IPS-18a (cell line): ENCODE results near the gene MAP2K2.

Experiments
- H3K27ac ChIP-seq: one replicate; pipeline ENCODE4 v1.5.1; 2013; ENCODE audit warnings: low read length
- H3K27me3 ChIP-seq: one replicate; pipeline ENCODE4 v1.6.1; 2013; ENCODE audit warnings: mild to moderate bottlenecking, low read length; ENCODE audit not compliant: control insufficient read depth, insufficient read depth
- H3K36me3 ChIP-seq: one replicate; pipeline ENCODE4 v1.6.1; 2013; ENCODE audit warnings: low read depth, low read length; ENCODE audit not compliant: control insufficient read depth
- H3K4me1 ChIP-seq: one replicate; pipeline ENCODE4 v1.6.1; 2013; ENCODE audit warnings: low read depth, low read length; ENCODE audit not compliant: control insufficient read depth
- H3K4me3 ChIP-seq: one replicate; pipeline ENCODE4 v1.5.1; 2013; ENCODE audit warnings: low read length
- H3K9ac ChIP-seq: one replicate; pipeline ENCODE4 v1.6.1; 2013; ENCODE audit warnings: mild to moderate bottlenecking, low read length, moderate library complexity
- H3K9me3 ChIP-seq: one replicate; pipeline ENCODE4 v1.6.1; 2013; ENCODE audit warnings: low read depth, low read length; ENCODE audit not compliant: control insufficient read depth

MAP2K2 gene

DNA sequence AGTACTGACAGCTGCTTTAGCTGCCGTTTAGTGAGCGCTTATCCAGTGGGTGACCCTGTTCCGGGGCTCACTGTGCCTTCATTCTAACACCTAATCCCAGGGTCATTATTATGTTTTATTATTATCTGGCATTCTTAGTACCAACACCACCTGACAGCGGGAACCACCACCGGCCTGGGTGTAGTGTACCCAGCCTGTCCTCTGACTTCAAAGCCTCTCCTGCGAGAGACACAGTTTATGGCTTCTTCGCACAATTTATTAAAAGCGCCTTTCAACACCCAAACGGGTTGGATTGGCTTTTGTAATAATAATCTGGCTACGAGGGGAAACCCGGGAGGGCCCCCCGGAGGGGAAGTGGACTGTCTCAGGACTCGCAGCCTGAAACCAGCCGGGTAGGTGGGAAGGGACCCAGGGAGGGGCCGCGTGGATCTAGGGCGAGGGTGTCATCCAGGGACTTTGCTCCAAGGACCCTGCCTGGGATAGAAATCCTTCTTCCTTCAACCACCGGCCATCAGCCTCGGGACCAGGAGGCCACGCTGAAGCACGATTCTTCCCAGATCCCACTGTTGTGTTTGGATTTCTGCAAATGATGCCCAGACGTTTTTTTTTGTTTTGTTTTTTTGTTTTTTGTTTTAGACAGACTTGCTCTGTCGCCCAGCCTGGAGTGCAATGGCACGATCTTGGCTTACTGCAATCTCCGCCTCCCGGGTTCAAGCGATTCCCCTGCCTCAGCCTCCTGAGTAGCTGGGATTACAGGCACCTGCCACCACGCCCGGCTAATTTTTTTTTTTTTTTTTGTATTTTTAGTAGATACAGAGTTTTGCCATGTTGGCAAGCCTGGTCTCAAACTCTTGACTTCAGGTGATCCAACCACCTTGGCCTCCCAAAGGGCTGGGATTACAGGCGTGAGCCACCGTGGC lies 55.6 kb downstream of the MAP2K2 start:
- Histone ChIP-seq H3K4me3 (peak overlapping the region; percentile 13), H3K27ac (no peak overlapping the region), H3K36me3 (no peaks in the 10 kb centered on the region), H3K9me3 (no peaks in the 10 kb centered on the region), H3K9ac (no peak overlapping the region), H3K27me3 (peaks cover 28% of the 10 kb centered on the region), H3K4me1 (peaks cover 5% of the 10 kb centered on the region)

DNA sequence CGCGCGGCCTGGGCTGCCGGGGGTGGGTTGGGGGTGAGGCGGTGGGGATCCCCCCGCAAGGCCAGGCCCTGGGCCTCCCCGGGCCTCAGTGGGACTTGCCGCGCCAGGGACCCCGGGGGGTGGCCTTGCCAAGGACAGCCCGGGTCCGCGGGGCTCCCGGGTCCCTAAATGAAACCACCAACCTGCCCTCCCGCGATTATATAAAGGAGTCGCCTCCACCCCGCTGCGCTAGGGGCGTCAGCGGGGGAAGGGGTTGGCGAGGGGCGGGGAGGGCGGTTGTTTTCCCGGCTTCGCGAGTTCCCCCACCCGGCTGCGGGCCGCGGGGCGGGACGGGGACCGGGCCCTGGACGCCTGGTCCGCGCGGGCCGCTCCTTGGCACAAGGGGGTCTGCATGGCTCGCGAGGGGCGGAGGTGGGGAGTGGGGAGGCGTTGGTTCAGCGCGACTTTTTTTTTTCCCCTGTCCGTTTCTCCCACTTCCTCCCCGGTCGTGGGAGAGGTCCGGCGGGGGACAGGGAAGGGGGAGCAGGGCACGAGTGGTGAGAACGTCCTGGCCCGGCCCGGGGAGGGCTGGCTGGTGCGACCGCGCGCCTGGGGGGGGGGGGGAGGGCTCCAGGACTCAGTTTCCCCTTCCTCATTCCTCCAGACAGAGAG lies 56.4 kb downstream of the MAP2K2 start:
- Histone ChIP-seq H3K27me3 (peaks cover 28% of the 10 kb centered on the region), H3K36me3 (no peaks in the 10 kb centered on the region), H3K4me3 (peak overlapping the region; percentile 13), H3K27ac (no peak overlapping the region), H3K9ac (no peak overlapping the region), H3K4me1 (peaks cover 5% of the 10 kb centered on the region), H3K9me3 (no peaks in the 10 kb centered on the region)

DNA sequence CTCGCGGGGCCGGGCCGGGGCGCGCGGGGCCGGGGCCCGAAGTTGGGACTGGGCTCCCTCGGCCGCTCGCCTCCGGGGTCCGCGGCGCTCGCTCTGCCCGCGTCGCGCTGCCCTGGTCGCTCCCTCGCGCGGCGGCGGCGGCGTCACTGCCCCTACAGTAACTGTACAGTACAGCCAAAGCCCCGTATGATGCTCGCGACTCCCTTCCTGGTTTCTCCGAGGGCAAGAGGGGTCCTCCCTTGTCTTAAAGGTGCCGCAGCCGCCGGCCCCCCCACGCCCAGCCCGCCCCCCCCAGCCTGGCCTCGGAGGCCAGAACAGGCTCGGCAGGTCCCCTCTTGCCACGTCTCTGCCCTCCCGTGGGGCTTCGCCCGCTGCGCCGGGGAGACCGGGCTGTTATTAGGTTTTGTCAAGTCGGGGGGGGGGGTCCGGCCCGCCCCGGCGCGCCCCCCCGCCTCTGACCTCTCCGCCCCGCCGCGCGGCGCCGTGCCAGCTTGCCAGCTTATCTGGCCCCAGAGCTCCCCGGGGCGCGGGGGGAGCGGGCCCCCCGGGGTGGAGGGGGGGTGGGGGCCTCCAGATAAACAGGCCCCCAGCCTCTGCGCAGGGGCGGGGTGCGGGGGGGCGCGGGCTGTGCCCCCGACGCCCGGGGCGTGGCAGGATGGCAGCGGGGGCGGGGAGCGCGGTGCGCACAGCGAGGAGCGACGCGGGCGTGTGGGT lies 57.1 kb downstream of the MAP2K2 start, which contains the start of gene ZBTB7A:
ZBTB7A (minus strand) TSS at position 218 of the 714 bp plus-strand sequence. CDS start 11,667 bp downstream, outside the sequence.
- Histone ChIP-seq H3K9me3 (no peaks in the 10 kb centered on the region), H3K36me3 (no peaks in the 10 kb centered on the region), H3K9ac (no peak within 1 kb of the TSS), H3K27me3 (peaks cover 28% of the 10 kb centered on the region), H3K4me3 (peak within 1 kb of the TSS; percentile 52), H3K4me1 (peaks cover 5% of the 10 kb centered on the region), H3K27ac (no peak within 1 kb of the TSS)

DNA sequence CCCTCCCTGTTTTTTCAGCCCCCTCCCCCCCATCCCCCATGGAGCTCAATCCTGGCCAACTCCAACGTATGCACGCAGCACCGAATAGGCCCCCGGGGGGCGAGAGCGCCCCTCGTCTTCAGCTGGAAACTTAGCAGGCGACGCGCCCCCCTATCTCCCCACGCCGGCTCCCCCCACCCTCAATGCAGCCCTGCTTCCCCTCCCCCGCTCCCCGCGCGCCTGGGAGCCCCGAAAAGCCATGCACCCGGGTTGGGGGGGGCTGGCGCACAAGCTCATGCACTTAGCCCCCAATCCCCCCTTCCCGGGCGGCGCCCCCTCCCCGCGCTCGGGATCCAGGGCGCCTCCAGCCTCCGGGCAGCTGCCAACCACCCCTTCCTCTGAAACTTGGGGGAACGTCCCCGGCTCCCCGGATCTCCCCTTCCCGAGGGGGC lies 57.7 kb downstream of the MAP2K2 start:
- Histone ChIP-seq H3K4me3 (peak overlapping the region; percentile 52), H3K9me3 (no peaks in the 10 kb centered on the region), H3K9ac (no peak overlapping the region), H3K27ac (no peak overlapping the region), H3K27me3 (peaks cover 28% of the 10 kb centered on the region), H3K4me1 (peaks cover 5% of the 10 kb centered on the region), H3K36me3 (no peaks in the 10 kb centered on the region)

- H3K4me1 ChIP-seq: peaks cover 5% of the 10 kb centered on the region
- no peak overlapping the region for H3K4me3 ChIP-seq
- no peaks in the 10 kb centered on the region for H3K9me3 ChIP-seq
- no peak overlapping the region for H3K9ac ChIP-seq
- H3K27me3 ChIP-seq: peaks cover 28% of the 10 kb centered on the region
- H3K27ac ChIP-seq: no peak overlapping the region
- H3K36me3 ChIP-seq: no peaks in the 10 kb centered on the region
Observed at GRCh38 chr19:4065430-4066175, 58.3 kb downstream of the MAP2K2 start.

DNA sequence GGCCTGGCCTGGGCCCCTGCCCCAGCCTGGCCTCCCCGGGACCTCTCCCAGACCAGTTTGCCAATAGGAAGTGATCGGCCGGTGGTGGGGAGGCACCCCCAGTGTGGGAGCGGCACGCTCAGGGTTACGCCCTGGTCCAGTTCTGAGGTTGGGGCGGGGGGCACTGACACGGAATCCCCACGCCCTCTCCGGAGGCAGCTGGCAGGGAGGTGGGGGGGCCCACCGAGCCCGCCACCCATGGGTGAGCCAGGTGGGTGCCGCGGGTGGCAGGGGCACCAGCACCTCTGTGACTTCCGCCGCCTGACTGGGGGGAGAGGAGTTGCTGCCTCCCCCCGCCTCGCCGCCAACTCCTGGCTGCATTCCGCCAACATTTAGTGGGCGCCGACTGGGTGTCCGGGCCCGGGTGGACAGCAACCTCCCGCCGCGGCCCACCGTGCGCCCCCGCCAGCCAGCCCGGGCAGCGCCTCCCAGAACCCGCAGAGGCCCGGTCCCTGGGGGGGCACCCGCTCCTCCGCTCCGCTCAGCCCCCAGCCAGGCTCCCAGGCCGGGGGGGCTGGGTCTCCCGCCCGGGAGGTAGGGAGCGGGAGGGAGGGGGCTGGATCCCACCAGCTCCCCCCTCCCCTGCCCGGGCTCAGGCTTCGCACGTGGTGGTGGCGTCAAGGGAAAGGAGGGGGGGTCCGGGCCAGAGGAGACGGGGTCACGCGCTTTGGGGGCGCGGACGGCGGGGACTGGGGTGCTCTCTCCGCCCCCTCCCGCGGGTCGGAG lies 59.2 kb downstream of the MAP2K2 start:
- Histone ChIP-seq H3K9me3 (no peaks in the 10 kb centered on the region), H3K9ac (peak overlapping the region; percentile 67), H3K27me3 (peaks cover 28% of the 10 kb centered on the region), H3K4me3 (peak overlapping the region; percentile 68), H3K27ac (no peak overlapping the region), H3K4me1 (peaks cover 5% of the 10 kb centered on the region), H3K36me3 (no peaks in the 10 kb centered on the region)

GRCh38 chr19:4064149-4064495 lies 59.8 kb downstream of the MAP2K2 start:
- Histone ChIP-seq H3K36me3 (no peaks in the 10 kb centered on the region), H3K27me3 (peaks cover 23% of the 10 kb centered on the region), H3K27ac (no peak overlapping the region), H3K4me1 (peaks cover 5% of the 10 kb centered on the region), H3K4me3 (peak overlapping the region; percentile 68), H3K9me3 (no peaks in the 10 kb centered on the region), H3K9ac (peak overlapping the region; percentile 67)

GRCh38 chr19:4063369-4064148 lies 60.4 kb downstream of the MAP2K2 start:
- Histone ChIP-seq H3K4me1 (peaks cover 5% of the 10 kb centered on the region), H3K27me3 (peaks cover 17% of the 10 kb centered on the region), H3K9me3 (no peaks in the 10 kb centered on the region), H3K4me3 (peak overlapping the region; percentile 68), H3K9ac (peak overlapping the region; percentile 67), H3K36me3 (no peaks in the 10 kb centered on the region), H3K27ac (no peak overlapping the region)

DNA sequence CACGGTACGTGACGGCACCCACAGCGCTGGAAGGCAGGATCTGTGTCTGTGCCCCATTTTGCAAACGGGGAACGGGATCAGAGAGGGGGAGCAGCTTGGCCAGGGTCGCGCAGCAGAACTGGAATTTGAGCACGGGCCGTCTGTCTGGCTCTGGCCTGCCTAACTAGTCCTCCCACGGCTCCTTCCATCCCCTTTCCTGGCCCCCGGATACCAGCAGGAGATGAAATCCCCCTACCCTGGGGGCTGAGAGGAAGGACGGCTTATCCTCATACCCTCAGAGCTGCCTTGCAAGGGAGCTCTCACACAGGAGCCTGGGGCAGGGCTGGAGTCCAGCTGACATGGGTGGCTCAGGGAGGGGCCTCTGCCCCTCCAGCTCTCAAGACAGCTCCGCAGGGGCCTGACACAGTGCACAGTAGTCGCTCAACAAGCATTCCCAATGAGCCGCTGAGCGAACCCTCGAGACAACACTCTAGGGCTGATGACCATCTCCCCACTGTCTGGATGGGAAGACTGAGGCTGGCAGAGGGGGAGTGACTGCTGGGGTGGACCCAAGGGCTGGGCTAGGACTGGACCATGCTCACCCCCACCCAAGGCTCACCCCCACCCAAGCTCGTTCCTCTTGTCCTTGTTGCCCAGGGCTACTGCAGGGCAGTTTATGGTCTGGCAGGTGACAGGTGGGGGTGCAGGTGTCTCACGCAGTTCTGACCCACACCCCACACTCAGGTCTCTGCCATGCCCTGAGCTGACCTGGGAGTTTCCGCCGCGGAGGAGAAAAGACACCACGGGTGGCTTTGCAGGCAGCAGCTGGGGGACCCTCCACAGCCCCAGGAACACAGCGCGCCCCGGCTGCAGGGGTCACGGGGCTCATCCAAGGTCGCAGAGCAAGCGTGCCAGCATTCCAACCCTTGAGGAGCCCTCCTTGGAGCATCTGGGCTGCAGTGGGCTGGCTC lies 61.2 kb downstream of the MAP2K2 start:
- Histone ChIP-seq H3K36me3 (no peaks in the 10 kb centered on the region), H3K27ac (no peak overlapping the region), H3K4me1 (peaks cover 5% of the 10 kb centered on the region), H3K9ac (no peak overlapping the region), H3K9me3 (no peaks in the 10 kb centered on the region), H3K27me3 (peaks cover 9% of the 10 kb centered on the region), H3K4me3 (no peak overlapping the region)
